ENCODE measurements around the gene CACNA1B.
"Not testable (repeated sequence)": the region's sequence is repeated elsewhere in the genome, so short reads cannot be mapped to it uniquely, and the experiment has no call there.

CACNA1B gene

DNA sequence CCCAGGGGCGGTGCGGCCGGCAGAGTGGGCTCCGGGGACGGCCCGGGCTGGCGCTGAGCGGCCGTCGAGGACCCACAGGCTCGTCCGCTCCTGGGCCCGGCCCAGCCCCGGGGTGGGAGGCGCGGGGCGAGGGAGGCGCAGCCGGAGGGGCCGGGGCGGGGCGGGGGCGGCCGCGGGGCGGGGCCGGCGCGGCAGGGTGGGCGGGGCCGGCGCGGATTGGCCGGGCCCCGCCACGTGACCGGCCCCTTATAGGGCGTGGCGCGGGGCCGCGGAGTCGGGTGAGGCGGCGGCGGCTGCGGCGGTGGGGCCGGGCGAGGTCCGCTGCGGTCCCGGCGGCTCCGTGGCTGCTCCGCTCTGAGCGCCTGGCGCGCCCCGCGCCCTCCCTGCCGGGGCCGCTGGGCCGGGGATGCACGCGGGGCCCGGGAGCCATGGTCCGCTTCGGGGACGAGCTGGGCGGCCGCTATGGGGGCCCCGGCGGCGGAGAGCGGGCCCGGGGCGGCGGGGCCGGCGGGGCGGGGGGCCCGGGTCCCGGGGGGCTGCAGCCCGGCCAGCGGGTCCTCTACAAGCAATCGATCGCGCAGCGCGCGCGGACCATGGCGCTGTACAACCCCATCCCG, at the start of gene CACNA1B:
TSS of gene CACNA1B (plus strand) at position 277 of the 617 bp plus-strand sequence. CDS start at position 429, 152 bp downstream.
- DNase-seq = not testable (repeated sequence)

DNA sequence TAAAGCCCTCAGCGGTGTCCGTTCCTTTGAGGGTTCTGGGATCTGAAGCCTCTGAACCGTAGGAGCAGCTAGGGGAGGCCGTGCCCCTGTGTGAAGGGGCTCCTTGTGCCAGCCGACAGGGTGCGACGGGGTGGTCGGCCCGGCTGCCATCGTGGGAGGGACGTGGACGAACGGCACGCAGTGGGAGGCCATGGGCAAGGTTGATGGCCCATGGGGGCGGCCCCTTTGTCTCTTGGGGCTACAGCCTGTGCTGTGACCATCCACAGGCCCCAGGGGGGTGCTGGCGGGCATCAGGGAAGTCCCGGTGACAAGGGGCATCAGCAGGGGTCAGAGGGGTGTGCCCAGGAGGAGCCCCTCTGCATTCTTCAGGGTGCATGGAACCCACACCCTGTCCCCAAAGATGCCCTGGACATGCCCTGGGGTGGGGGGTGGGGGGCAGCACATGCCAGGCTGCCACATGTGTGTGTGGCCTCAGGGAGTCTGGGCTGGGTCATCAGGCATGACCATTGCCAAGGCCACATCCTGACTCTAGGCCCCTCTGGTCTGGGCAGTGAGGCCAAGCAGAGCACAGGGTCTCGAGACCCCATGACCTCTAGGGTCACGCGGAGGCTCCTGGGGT, 49.6 kb upstream of the CACNA1B start:
- no peak for DNase-seq

DNA sequence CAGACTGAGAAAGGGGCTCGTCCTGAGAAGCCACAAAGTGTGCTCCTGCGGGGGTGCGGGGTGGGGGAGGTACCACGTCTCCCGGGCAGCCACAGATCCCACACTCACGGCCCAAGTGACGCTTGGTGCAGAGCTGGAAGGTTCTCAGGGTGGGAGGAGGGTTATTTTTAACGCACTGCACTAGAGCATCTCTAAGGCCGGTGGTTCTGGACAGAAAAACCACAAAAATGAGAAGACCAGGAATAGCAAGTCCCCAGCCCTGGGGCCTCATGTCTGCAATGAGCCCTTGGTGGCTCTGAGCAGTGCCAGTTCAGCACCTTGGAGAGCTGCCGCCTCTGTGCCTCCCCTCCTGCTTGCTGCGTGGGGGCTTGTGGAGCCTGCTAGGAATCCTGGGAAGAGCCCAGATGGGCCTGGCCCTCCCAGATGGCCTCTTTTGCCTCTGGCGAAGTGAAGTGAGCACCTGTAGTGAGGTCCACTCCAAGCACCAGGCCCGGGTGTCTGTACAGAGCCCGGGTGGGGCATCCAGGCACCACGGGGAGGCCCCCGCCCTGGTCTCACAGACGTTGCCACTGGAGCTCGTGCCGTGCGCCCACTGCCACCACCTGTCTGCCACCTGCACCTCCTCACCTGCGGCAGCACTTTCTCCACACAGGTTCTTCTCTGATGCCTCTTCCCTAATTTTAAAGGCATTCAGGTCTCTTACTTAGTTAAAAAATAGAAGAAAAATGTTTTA, 48.9 kb upstream of the CACNA1B start:
- no peak for DNase-seq

DNA sequence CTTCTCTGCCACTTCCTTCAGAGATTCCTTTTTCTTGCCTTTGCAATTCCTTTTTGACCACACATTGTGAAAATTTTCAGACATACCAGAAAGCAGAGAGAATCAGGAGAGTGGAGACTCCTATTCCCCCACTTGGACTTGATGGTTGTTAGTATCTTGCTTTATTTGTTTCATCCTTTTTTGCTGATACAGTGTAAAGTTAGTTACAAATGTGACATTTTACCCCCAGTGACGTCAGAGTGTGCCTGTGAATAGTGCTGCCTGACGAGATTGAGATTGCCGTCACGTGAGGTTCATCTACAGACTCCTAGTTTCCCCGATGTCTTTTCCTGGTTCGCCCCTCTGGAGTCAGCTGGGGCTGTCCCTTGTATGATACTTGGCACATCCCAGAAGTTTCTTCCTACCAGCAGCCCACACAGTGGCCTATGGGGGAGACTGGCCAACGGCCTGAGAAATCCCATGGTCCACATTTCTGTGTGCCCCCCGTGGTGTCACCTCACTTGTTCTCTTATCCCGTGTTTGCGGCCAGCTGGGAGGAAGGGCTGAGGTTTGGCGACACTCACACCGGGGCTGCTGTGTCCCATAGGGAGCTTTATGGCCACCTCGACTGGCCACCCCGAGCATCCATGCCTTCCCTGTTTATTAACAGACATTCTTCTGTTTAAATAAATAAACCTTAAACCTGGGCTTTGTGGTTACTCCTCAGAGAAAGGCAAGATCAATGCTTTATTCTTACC, 48.2 kb upstream of the CACNA1B start:
- DNase-seq = no peak

DNA sequence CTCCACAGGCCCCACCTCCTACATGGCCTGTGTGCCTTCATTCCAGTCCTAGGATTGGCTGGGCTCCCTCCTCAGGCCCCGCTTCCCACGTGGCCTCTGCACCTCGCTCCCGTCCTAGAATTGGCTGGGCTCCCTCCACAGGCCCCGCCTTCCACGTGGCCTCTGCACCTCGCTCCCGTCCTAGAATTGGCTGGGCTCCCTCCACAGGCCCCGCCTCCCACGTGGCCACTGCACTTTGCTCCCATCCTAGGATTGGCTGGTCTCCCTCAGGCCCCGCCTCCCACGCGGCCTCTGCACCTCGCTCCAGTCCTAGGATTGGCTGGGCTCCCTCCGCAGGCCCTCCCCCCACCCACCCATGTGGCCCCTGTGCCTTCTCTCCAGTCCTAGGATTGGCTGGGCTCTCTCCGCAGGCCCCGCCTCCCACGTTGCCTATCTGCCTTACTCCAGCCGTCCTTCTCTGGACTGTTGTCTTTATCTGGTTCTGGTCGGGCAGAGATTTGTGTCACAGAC, 45.3 kb upstream of the CACNA1B start:
- no peak for DNase-seq

DNA sequence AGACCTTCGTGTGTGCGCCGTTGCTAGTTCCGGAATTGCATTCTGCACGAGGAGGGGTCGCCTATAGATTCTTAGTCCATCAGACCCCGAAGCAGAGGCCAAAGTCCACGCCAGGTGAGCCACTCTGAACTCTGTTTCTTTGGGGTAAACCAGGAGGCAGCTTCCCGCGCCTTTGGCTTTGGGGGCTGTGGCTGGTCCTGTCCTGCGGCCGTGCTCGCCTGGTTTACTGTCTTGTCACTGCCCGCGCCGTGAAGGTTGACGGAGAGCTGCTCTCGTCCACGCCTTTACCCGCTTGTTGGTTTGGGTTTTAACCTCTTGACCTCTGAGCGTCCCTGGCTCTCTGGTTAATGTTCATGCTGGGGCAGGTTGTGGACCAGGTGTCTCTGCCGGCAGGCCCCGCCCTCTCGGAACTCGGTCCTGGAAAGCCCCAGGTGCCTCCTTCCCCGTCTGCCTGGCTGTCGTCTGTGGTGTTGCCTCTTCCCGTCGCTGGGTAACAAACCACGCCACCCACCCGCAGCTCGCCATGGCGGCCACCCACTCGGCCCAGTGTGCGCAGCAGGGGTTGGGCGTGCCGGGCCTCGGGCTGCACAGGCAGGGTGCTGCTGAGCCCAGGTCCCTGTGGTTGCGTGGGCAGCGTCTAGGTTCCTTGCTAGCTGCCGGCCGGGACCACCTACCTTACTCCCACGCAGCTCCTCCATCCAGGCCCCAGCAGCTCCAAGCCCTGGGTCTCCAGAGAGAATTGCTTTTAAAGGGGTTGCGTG, 44.6 kb upstream of the CACNA1B start:
- no peak for DNase-seq

DNA sequence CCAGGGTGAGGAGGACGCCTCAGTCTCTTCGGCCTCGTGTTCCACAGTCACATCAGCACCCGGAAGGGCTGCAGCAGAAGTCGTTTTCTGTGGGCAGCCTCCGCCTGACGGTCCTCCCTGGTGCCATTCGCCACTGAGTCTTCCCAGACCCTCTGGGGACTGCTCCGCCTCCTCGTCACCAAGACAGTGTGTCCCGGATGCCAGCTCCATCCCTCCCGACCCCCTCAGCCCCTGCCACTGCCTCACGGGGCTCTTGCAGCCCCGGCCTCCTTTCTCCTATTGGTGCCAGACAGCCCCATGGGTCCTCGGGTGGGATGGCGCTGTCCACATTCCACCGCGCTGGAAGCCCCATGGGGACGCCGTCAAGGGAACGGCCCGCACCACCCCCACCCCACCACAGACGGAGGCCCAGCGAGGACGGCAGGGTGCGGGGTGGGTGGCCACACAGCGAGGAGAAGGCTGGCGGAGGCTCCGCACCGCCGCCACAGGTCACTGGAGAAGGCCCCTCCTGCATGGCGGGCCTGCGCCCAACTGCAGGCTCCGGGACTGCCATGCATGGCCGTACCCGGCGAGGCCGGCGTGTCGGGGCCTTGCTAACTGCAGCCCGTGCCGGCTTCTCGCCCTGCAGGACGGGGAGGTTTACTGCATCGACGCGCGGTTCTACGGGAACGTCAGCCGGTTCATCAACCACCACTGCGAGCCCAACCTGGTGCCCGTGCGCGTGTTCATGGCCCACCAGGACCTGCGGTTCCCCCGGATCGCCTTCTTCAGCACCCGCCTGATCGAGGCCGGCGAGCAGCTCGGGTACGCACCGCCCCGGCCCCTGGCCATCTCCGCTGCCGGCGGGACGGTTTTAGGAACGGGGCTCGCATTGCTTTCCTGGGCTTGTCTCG, 43.6 kb upstream of the CACNA1B start:
- DNase-seq = no peak

DNA sequence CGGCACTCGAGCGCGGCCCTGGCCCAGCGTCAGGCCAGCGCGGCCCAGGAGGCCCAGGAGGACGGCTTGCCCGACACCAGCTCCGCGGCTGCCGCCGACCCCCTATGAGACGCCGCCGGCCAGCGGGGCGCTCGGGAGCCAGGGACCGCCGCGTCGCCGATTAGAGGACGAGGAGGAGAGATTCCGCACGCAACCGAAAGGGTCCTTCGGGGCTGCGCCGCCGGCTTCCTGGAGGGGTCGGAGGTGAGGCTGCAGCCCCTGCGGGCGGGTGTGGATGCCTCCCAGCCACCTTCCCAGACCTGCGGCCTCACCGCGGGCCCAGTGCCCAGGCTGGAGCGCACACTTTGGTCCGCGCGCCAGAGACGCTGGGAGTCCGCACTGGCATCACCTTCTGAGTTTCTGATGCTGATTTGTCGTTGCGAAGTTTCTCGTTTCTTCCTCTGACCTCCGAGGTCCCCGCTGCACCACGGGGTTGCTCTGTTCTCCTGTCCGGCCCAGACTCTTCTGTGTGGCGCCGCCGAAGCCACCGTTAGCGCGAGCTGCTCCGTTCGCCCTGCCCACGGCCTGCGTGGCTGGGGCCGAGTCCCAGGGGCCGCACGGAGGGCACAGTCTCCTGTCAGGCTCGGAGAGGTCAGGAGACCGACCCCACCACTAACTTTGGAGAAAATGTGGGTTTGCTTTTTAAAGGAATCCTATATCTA, 42.6 kb upstream of the CACNA1B start:
- no peak for DNase-seq

DNA sequence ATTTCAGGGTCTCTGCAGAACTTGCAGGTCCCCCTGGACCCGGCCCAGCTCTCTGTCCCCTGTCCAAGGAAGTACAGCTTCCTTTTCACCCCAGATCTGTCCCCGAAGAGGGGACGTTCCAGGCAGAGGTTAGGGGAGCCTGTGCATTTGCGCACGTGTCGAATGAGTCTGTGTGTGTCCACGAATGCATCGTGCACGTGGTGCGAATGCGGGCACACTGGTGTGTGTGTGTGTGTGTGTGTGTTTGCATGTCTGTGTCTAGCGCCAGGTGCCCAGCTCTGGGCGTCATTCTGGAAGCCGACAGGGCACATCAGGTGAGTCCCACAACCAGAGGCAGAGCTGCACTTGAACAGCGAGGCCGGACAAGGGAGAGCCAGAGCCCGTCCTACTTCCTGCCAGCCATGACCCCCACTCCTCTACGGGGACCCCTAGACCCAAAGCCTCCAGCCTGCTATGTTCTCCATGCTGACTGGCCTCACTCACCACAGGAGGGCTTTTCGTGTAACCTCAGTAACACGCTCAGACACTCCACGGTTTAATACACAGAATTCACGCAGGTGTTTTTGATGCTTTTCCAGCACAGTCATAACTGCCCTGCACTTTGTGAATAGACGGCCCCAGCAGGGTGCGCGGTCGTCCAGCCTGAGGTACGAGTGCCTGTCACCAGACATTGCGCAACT, 41.3 kb upstream of the CACNA1B start:
- DNase-seq = no peak

DNA sequence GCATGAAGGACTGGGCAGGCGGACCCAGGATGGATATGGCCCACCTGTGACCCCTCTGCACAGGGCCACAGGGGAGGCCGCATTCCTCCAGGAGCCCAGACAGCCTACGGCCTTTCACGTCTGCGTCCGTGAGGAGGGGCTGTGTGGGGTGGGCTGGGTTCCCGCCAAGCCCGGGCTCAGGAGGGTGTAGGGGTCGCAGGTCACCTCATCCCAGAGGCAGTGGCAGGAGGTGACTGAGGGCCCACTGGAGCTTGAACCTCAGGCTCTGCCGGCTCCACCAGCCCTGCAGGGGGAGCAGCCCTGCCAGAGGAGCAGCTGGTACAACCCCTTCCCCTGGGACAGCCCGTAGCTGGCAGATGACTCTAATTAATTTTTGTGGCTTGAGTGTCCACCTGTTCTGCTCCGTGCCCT, 40.7 kb upstream of the CACNA1B start:
- DNase-seq = no peak

DNA sequence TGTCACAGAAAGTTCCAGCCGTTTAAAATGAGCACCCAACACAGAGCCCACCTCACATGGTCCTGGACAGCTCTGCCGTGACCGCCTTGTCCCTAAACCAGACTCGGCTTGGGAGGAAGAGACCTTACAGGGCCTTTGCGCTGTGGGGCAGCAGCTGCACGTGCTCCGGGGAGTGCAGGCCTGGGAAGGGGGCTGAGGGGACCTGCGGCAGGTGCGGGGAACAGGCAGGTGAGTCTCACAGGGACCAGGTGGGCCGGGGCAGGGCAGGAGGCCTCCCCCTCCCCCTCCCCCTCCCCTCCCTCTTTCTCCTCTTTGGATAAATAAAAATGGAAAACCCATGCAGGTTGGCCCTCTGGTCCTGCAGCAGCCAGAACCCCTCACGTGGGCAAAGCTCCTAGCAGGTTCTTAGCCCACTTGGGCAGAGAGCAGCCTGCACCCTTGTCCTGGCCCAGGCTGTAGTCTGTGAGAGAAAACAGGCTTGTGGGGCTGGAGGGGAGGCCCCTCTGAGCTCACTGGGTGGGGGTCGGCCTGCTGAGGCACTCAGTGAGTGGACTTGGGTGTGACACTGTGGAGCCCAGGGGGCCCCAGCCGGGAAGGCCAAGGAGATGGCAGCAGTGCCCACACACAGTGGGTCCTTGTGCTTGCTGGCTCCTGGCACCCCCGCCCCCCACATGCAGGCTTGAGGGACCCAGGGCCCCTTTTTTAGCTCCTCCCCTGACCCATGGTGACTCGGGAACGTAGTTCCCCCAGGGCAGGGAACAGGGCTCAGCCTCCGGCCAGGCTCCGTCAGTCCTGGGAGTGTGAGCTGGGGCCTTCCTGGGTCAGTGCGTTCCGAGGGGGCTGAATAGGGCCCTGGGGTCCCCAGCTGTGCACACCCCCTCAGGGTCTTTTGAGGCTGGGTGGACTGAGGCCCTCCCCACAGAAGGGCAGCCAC, 40.0 kb upstream of the CACNA1B start:
- no peak for DNase-seq

DNA sequence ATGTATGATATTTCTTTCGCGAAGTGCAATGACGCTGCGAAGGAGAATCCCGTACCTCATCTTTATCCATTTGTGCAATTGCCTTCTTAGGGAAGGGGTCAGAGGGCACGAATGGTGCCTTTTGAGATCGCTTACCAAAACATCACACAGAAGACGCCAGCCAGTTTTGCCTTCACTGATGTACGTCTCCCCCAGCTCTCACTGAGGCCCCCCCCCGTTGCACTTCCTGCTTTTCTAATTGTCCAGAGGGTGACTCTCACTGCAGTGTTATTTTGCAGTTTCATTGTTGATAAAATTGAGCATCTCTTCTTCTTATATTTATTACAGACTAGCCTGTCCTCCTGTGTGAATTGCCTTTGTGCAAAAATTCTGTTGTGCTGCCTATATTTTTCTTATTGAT, 39.0 kb upstream of the CACNA1B start:
- DNase-seq = no peak

DNA sequence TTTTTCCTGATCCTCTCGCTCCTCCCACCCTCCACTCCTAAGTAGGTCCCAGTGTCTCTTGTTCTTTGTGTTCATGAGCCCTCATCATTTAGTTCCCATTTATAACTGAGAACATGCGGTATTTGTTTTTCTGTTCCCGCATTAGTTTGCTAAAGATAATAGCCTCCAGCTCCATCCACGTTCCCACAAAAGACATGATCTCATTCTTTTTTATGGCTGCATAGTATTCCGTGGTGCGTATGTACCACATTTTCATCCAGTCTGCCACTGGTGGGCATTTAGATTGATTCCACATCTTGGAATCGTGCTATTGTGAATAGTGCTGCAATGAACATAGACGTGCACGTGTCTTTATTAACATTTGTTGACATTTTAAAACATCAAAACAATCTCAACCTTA, 34.2 kb upstream of the CACNA1B start:
- no peak for DNase-seq

DNA sequence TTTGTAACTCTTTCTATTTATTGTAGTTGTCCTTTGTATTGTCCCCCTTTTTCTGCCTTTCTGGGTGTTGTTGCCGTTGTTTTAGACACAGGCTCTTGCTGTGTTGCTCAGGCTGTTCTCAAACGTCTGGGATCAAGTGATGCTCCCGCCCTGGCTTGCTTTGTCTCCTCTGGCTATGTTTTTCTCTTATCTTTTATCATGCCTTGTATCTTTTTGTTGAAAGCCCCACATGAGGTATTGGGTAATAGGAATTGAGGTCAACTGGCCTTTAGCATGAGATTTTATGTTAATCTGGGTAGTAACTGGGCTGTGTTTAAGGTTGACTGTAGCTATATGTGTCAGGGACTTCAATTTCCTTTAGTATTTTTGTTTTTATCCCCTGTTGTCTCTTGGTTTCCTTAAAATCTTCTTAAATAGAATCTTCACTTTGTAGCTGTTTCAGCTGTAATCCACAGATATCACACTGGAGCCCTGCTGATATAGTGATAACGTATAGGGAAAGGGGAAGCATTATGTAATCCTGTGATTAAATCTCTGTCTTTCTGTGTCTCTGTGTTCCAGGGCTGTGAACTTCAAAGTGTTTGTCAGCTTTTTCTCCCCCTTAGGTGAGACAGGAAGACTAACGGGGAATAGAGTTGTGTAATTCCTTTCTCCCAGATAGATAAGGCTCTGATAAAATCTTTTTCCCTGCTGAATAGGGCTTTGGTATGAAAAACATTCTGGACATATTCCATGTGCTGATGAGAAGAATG, 25.9 kb upstream of the CACNA1B start:
- DNase-seq = no peak

DNA sequence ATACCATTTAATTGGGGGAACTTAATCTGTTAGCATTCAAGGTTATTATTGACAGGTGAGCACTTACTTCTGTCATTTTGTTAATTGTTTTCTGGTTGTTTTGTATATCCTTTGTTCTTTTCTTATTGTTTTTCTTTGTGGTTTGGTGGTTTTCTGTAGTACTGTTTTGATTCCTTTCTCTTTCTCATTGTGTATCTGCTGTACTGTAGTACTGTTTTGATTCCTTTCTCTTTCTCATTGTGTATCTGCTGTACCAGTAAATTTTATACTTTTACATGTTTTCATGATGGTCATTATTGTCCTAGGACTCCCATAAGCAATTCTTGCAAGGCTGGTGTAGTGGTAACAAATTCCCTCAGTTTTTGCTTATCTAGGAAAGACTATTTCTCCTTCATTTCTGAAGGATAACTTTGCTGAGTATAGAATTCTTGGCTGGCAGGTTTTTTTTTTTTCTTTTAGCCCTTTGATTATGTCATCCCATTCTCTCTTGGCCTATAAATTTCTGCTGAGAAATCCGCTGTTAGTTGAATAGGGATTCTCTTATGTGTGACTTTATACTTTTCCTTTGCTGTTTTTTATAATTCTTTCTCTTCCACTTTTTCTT, 24.1 kb upstream of the CACNA1B start:
- DNase-seq = no peak

DNA sequence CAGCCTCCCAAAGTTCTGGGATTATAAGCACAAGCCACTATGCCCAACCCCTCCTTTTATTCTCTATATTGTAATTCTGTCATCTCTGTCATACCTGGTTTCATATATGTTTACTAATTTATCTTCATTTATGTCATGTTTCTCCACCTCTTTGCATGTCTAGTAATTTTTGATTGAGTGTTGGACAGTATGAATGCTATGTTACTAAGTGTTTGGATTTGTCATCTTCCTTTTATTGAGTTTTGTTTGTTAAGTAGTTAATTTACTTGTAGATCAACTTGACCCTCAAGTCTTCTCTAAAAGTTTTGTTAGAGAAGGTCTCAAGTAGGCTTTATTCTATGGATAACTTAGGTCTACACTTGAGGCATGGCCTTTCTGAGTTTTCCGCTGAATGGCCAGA, 17.2 kb upstream of the CACNA1B start:
- no peak for DNase-seq

DNA sequence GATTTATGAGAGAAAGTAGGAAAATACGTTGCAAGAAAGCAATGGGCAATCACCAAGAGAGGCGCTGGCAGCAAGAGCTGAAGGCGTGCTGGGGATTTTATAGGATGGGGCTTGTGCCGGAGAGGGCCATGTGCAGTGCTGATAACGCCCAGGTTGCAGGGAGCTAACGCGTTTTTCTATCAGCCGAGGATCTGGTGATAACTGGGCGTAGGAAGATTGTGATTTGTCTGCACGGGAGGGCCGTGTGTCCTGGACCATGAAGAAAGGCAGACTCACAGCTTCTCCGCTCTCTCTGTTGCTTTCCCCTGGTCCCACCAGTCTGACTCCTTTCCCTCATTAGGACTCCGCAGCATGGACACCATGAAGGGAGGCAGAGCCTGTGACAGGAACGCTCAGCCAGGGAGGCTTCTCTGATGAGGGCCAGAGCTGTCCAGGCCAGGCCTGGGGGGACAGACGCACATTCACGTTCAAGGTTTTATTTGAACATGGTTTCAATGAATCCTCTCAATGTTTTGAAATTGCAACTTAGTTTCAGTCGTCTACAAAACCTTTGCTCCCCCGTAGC, 11.9 kb upstream of the CACNA1B start:
- DNase-seq = no peak
